Measurements from ENCODE around the gene CCNDBP1. TPM values are rescaled to one million over a fixed set of nuclear protein-coding genes. Genes with fewer than 3 reads are reported as not detected.

Gene CCNDBP1
- total RNA-seq, 1 donor from 2014 or later: 77.8 TPM

DNA sequence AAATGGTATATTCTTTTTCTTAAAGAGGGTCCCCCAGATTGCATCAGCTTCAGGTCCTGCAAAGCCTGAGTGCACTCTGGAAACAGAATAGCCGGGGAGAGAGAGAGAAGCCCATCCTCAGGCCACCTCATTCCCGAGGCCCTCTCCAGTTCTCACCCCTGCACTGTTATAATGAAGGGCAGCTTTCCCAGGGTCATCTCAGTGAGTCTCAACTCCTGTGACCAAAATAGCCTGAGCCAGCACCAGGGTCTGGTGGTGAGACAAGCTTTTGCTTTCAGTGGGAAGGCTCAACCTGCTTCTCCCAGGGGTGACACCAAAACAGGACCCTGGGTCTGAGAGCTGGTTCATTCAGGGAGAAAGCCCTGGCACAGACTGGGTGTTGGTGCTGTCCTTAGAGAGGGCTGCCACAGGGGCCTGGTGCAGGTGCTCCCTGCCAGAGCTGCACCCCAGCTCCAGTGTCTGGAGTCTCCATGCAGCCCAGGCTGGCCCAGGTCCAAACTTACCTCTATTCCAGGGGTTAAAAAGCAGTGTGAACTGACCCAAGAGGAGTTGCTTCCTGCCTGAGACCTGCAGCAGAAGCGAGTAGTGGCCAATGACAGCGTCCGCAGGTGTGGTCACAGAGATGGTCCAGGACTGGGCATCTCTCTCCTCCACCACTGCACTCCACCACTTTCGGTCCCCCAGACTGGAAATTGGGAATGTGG lies 29.5 kb downstream of the CCNDBP1 start:
- intact Hi-C loops (cut with micrococcal nuclease): no loop called here

DNA sequence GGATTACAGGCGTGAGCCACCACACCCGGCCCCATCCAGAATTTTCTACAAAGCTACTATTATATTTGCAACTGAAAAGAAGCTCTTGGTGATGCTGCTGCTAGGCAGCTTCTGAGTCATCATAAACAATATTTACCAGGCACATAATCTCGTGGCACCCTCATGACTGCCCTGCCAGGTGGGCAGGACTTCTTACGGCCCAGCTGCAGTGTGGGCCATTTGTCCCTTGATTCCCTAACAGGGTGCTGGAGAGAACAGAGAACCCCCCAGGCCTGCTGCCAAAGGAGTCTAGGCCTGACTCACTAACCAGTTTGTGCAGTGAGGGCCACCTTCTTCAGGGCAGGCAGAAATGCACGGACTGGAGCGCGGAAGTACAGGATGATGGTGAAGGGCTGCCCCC lies 30.8 kb downstream of the CCNDBP1 start:
- intact Hi-C loops (cut with micrococcal nuclease): no loop called here

DNA sequence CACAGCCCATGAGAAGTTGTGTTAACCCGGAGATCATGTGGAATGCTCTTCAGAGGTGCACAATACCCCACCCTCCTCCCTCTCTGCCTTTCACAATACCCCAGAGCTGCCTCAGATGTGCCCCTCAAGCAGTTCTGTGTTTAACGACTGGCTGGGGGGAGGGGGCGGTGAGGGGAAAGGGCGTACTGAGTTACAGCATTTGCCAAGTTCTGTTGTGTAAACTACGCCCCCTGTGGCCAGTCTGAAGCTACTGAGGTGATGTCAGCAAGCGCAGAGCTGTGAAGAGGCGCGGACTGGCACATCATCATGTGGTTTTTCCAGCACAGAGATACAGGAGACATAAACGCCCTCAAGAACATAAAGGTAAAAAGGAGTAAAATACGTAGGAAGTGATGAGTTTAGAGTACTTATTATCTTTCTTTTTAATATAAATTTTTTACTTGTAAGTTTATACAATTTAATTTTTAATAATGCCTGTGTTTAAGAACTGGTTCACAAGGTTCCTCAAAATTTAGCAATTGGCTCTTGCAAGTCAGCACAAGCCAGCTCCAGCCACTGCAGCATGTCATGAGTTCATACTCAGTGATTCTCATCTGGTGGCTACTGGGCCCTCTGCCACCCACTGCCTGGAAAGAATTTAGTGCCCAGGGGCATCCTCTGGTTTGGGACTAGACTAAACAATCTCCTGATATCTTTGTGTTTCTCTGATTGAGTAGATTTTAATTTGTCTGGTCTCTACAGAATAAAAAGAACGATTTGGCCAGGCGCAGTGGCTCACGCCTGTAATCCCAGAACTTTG lies 33.9 kb downstream of the CCNDBP1 start:
- intact Hi-C loops (cut with micrococcal nuclease): no loop called here

DNA sequence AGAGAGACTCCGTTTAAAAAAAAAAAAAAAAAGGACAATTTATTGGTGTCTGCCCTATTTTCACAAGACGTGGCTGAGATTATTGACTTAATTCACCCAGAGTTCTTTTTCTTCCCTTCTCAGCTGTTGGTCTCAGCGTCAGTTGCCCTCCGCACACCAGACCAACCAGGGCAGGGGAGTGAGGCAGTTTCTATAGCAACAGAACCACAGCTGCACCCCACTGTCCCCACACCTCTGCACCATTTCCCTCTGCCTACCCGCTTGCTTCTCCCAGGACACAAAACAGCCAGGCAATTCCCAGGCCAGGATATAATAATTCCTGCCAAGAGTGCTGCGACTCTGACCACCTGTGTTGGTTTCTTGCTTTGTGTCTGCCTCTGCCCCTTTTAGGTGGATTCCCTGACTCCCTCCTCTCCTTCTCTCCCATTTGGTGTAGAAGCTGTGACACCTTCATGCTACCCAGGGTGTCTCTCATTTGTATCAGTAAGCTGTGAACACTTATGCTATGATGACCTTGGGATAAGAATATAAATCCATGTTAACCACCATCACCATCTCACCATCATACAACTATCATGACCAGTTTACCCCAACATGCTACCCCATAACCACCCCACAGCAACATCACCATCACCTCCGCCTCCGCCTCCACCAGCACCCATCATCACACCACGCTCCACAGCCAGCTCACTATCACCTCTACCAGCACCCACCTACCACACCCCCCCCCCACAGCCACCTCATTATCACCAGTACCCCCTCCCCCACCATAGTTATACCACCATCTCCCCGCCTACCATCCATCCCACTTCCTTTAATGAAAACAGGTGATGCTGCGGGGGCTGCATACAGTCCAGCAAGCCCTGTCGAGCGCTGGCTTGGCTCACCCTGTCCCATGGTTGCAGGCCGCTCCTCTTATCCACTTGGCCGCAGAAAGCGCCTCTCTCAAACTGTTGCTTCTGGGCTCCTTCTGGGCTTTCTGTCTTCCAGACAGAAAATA lies 35.0 kb downstream of the CCNDBP1 start:
- intact Hi-C loops (cut with micrococcal nuclease): no loop called here

DNA sequence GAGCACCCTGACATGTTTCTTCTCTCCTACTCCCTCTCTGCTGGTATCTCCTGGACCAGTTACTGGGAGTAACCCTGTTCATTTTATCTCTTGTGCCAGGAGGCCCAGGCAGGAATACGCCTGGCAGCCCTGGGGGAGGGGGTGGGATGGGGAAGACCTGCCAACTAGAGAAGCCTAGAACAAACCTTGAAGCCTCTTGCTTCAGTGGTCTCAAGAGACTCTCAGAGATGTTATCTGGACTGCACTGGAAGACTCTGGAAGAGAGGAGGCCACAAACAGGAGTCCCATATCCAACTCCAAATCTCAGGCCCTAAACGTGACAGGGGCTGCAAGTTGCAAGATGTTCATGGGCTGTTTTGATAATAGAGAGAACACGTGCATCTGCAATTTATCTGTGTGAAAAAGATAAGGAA lies 35.8 kb downstream of the CCNDBP1 start, which contains the start of gene EPB42:
Gene EPB42, minus strand, starts transcription at position 28 of the 413 bp plus-strand sequence. CDS start 193 bp downstream, outside the sequence.
- intact Hi-C loops (cut with micrococcal nuclease): no loop called here

DNA sequence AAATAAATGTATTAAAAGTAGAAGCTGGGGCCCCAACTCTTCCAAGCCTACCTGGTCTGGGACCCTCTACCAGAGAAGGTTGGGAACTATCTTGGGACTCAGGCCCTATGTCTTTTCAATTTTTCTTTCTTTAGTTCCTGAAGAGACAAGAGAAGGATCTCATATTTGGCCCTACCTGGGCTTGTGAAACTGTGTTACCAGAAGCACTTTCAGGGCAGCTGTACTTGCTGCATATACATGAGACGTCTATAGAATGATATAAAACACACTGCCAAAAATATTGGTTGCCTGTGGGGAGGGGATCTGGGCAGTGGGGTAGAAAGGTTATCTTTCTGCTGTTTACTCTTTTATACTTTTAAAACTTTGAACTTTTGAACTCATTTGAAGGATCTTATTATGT lies 36.2 kb downstream of the CCNDBP1 start:
- intact Hi-C loops (cut with micrococcal nuclease): no loop called here

DNA sequence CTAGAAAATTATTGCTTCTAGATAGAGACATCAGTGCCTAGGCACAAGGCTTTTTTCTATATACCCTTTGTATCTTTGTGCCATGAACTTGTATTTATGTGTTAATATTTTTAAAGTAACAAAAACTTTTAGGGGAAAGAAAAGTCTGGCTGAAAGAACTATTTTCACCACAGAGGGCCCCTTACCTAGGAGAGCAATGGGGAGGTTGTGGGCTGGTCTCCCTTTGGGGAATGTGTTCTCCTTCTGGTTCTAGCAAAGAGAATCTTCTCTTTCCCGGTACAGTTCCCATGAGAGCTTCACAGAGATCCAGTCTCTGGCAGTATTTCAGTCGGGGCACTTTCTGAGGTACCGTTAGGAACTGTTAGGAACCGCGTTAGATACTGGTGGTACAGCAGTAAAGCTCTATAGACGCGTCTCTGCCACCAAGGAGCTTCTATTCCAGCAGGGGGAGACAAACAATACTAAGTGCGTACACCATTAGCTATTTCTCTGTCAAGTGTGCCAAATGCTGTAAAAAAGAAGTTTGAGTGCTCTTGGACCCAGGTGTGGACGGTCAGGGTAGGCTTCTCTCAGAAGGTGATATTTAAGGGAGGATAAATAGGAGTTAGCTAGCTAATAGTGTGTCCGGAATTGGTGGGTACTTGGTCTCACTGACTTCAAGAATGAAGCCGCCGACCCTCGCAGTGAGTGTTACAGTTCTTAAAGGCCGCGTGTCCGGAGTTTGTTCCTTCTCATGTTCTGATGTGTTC lies 40.2 kb downstream of the CCNDBP1 start:
- intact Hi-C loops (cut with micrococcal nuclease): loop anchor here (1.0 kb wide), 2 partner anchors 43 to 60 kb away; no protein-coding TSS in a partner anchor

DNA sequence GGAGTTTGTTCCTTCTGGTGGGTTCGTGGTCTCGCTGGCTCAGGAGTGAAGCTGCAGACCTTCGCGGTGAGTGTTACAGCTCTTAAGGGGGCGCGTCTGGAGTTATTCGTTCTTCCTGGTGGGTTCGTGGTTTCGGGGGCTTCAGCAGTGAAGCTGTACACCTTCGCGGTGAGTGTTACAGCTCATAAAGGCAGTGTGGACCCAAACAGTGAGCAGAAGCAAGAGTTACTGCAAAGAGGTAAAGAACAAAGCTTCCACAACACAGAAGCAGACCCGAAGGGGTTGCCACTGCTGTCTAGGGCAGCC lies 40.7 kb downstream of the CCNDBP1 start:
- intact Hi-C loops (cut with micrococcal nuclease): loop anchor here (1.0 kb wide), 2 partner anchors 42 to 59 kb away; no protein-coding TSS in a partner anchor

DNA sequence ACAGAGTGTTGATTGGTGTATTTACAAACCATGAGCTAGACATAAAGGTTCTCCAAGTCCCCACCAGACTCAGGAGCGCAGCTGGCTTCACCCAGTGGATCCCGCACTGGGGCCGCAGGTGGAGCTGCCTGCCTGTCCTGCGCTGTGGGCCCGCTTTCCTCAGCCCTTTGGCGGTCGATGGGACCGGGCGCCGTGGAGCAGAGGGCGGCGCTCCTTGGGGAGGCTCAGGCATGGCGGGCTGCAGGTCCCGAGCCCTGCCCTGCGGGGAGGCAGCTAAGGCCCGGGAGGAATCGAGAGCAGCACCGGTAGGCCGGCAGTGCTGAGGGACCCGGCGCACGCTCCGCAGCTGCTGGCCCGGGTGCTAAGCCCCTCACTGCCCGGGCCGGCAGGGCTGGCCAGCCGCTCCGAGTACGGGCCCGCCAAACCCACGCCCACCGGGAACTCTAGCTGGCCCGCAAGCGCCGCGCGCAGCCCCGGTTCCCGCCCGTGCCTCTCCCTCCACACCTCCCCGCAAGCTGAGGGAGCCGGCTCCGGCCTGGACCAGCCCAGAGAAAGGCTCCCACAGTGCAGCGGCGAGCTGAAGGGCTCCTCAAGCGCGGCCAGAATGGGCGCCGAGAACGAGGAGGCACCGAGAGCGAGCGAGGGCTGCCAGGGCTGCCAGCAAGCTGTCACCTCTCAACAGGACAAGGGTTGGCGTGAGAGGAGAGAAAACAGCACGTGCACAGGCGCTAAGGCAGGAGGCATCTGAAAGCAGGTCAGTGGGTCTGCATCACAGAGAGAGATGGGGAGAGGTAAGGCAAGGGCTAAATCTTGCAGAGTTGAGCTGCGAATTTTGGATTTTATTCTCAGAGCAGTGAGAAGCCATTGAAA lies 41.5 kb downstream of the CCNDBP1 start:
- intact Hi-C loops (cut with micrococcal nuclease): no loop called here

DNA sequence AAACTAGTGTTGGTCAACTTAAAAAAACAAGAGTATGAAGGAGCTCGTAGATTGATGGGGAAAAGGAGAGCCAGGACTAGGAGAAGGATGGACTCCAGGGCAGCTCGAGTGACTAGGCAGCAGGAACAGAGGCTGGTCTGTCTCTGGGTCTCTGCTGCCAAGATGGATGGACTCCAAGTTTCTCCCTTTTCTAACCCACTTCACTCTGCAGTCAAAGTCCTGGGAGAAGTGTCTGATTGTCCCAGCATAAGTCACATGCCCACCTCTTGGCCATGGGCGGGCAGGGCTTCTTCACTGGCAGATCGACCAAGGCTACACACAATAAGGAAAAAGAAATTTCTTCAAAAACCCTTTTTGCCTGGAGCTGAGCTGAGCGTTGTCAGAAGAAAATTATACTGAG lies 44.8 kb downstream of the CCNDBP1 start:
- intact Hi-C loops (cut with micrococcal nuclease): no loop called here

DNA sequence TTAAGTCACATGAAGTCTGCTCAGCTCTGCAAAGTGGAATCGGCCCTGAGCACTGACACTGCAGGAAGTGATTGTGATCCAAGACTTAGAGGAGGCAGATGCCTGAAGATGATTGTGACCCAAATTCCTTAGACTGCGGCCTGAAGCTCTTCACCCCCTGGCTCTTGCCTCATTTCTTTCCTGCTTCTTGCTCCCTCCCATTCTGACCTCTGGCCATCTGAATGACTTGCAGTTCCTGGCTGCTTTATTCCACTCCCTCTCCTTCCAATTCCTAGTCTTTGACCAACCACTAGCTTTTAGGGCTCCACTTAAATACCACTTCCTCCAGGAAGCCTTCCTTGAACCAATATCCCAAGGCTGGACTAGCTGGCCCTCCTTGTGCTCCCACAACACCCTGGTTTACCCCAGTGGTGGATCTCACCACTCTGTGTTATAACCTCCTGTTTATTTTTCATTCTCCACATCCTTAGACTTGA lies 45.5 kb downstream of the CCNDBP1 start:
- intact Hi-C loops (cut with micrococcal nuclease): no loop called here

DNA sequence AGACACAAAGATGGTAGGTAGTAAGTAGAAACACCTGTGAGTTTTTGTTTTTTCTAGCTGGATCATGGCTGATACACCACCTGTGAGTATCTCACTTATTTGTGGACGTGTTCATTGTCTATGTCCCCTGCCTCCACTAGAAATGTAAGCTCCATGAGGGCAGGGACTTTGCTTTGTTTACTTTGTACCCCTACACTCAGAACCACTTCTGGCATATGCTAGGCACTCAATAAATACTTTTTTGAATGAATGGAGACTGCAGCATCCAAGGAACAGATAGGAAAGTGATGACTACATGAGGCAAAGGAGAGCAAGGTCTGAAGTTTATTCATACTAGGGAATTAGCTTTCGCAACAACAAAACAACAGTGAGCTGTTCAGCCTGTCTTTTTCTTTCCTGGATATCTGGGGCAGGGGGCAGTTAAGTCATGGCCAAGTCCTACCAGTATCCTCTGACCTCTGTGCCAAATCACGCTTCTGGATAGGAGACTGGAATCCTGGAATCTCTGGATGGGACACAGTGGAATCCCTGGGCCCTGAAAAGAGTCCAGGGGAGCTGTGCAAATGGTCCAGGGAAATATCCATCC lies 47.2 kb downstream of the CCNDBP1 start:
- intact Hi-C loops (cut with micrococcal nuclease): no loop called here

DNA sequence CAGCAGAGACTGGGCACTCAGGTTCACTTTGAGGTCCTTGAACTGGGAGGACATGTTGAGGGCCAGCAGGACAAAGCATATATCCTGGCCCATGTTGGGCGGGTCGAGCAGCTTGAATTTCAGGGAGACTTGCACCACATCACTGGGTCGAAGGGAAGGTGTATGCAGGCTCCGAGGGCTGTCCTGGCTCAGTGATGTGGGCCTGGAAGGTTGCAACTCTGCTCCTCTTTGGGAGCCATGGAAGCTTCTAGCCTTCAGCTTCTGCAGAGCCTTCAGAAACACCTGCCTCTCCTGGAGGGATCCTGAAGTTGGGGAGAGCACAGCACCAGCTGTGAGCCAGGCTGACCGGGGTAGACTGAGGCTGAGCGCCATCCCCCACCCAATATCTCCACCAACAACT lies 50.3 kb downstream of the CCNDBP1 start:
- intact Hi-C loops (cut with micrococcal nuclease): no loop called here

DNA sequence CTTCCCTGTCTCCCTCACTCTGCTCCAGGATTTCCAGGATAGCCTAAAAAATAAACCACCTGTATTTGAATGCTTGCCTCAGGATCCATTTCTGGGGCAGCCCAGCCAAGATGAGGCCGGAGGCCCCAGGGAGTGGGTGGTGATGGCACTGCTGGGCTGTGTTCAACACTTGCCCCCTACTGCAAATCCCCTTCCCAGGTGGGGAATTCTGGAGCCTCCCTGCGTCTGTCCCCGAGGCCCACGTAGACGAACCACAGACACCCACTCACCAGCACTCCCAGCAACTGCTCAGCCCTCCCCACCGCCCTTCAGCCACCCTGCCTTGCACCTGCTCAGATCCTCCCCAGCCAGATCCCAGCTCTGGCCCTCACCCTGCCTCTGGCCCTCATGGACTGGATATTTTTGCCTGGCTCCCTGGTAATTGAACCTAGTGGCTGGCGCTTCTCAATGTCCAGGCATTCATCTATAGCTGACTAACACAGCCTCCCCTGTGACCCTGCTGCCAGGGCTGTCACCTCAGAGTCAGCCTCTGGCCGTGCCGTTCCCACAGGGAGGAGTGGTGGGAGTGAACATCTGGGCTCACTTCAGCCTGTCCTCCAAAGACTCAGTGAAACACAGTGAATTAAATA lies 52.8 kb downstream of the CCNDBP1 start:
- intact Hi-C loops (cut with micrococcal nuclease): no loop called here

DNA sequence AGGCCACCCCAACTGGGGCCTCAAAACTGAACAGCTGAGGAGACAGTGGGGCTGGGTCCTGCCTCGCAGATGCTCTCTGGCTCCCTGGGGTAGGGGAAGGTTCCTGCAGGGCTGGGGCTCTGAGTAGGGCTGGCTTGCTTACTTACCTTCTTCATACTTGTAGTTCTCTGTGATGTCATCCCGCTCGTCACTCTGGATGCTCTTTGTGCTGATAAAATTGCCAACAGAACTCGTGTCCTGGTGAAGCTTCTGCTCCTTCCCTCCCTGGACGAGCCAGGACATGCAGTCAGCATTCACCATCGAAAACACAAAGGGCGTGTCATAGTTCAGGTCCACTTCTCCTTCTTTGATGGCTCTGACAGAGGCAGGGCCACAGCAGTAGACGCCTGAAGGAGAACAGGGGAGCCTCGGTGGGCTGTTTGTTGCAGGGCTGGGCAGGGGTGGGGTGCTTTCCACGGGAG lies 53.5 kb downstream of the CCNDBP1 start:
- intact Hi-C loops (cut with micrococcal nuclease): no loop called here

DNA sequence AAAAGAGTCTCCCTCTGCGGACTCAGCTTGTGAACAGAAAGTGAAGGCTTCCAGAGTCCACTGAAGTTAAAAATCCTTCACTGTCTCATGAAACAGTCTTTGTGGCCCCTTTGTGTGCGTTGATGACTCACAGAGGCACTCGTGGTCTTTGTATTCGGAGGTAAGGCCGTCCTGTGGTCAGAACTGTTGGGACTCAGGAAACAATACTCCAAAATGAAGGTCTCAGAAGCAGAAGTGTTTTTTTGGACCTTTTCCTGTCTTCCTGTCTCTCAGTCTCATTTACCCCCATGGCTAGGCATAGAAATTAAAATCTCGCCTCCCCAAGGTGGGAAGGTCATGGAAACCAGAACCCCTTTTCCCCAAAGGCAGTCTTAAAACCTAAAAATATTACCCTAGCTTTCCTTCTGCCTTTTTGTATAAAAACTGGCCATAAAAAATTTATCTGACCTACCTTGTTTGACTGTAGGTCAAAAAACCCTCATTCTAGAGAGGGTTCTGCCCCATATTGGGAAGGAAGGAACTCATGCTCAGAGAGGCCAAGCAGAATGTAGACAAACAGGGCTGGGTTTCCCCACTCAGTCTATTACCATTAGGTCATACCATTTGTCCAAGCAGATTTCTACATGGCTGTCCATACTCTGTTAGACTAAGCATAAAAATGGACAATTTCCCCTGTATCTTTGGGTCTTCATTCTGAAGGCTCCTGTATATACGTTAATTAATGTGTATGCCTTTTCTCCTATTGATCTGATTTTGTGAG lies 54.7 kb downstream of the CCNDBP1 start:
- intact Hi-C loops (cut with micrococcal nuclease): loop anchor here (1.0 kb wide), 1 partner anchor 9 kb away; no protein-coding TSS in a partner anchor

DNA sequence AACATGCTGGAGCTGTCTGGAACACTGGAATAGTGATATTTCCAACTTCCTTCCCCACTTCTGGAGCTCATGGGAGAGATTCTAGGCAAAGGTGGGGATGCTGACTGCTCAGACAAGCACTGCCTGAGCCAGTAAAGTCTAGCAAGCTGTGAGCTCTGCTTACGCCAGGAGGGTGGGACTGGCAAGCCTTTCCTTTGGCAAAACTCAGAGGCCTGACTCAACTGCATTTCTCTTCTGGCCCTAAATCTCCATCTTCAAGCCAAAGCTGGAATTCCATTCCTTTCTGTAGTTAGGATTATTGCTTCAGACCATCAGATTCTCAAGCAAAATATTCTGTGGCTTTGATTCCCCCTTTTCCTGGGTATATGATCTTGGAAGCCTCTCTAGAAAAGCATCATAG lies 55.9 kb downstream of the CCNDBP1 start:
- intact Hi-C loops (cut with micrococcal nuclease): no loop called here

DNA sequence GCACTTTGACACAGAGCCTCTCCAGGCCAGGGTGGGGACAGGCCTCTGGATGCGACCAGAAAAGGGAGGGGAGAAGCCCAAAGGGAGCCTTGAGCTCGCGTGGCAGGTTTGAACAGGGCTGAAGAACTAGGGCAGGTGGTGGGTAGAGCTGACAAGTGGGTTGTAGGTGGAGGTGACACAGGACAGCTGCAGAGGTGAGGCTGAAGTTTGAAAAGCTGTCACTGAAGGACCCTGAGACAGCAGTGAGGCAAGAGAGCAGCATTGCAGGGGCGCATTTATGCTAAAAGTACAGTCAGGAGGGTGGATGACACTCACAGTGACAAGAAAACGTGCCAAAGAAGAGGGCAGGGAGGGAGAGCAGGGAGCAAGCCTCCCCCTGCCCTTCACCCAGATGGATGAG lies 57.4 kb downstream of the CCNDBP1 start:
- intact Hi-C loops (cut with micrococcal nuclease): no loop called here

Measured in T-helper 1 cell treated with Interleukin-12 subunit alpha and Interleukin-12 subunit beta and Interleukin-4 antibody, amounts not matched to agents 30 ng/mL and 1 ng/mL, for 36 hours (primary cell).